GM19395 (cell line): ENCODE data around the gene HS3ST4.

ENCODE experiments used
- ATAC-seq: cut with Tn5 transposase; IDR thresholded peaks from one replicate; pipeline ENCODE4 v1.9.1; 2021; ENCODE audit warnings: mild to moderate bottlenecking, moderate library complexity; ENCODE audit not compliant: unreplicated experiment

HS3ST4 gene

DNA sequence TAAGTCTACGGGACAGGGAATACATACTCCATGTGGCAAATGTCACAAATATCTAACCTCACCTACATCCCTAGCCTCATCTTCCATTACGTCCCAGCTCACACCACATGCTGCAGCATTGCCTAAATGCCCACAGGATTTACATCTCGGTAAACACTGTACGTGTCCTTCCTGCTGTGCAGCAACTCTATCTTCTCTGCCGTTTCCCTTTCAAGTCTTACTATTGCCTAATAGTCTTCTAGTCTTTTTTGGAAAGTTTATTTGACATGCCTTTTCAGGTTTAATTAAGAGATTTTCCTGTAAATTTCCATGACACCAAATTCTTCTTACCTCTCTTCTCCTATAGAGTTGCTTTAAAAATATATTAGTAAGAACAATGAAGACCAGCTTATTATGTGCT, 120.5 kb downstream of the HS3ST4 start:
- ATAC-seq, result no peak

DNA sequence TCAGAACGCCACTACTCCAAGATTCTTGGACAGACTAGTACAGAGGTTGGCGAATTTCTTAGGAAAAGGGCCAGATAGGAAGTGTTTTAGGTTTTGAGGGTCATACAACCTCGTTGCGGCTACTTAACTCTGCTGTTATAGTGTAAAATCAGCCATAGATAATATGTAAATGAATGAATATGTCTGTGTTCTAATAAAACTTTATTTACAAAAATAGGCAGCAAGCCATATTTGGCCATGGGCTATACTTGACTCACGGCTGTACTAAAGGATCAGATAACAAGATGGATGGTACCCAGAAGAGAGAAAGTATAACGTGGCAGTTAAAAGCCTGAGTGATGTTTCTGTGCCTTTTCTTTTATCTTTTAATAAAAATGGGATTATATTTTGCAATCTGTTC, 125.5 kb downstream of the HS3ST4 start:
- no peak for ATAC-seq

DNA sequence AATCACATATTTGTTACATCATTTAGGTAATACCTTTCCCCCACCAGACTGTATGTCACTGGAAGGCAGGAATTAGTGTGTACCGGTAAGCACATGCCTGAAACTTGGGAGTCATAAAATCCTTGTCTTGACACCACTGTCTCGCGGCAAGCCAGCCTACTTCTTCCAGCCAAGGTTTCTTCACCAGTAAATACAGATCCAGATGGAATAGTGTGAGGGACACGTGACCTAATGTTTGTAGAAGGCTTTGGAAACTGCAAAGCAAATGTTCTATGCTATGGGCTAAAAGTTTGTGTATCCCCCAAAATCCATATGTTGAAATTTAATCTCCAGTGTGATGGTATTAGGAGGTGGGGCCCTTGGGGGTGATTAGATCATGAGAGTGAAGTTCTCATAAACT, 126.1 kb downstream of the HS3ST4 start:
- ATAC-seq, result no peak

DNA sequence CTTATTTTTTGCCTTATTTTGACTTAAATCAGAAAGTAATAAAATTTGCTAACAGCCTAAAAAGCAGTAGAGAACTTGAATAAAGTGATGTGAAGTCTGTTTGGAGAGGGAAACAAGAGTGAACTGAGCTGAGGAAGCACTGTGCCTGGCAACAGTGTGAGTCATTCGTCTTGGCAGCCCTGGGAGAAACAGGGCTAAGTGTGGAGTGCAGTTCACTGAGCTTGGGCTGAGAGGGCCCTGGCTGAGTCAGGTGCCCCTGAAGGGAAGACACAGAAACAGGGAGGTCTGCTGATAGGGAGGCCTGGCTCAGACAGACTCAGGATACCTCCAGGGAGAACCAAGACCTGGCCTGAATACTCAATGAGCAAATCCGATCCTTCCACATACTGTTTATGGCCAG, 132.1 kb downstream of the HS3ST4 start:
- ATAC-seq, result no peak

DNA sequence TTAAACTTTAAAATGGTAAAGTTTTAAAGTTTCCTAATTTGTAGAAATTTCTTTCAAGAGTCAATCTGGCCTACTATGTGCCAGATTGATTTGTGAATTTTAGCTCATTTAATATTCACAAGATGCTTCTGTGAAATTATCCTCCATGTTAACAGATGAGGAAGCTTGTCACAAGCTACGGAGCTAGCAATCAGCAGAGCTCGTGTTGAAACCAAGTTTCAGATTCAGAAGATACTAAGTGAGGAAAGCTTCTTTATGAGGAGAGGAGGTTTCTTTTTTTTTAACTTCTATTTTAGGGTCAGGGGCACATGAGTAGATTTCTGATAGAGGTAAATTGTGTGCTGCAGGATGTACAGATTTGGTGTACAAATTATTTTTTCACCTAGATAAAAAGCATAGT, 135.9 kb downstream of the HS3ST4 start:
- ATAC-seq, result no peak

DNA sequence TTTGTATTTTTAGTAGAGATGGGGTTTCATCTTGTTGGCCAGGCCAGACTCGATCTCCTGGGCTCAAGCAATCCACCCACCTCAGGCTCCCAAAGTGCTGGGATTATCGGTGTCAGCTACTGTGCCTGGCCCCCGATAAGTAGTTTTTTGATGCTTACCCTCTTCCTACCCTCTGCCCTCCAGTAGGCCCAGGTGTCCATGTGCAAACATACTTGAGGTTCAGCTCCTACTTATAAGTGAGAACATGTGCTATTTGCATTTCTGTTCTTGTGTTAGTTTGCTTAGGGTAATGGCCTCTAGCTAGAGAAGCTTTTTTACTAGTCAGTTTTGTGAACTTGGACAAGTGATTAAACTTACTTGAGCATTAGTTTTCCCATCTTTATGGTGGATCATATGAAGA, 136.8 kb downstream of the HS3ST4 start:
- no peak for ATAC-seq

DNA sequence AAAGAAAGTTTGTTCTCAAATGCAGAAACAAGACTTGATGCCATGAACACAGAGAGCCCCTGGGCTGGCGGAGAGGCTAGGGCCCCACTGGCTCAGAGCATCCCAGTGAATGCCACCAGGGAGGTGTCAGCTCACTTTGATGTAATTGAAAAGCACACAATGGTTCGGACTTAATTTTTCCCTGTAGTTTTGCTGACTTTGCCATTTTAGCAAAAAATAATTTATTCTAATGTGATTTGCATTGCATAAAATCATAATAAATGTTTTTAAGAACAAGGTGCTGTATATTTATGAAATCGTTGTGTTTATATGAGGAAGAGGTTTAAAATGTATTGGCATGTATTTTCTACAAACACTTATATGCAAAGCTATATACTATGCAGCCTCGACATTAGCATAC, 140.5 kb downstream of the HS3ST4 start:
- ATAC-seq, result no peak

DNA sequence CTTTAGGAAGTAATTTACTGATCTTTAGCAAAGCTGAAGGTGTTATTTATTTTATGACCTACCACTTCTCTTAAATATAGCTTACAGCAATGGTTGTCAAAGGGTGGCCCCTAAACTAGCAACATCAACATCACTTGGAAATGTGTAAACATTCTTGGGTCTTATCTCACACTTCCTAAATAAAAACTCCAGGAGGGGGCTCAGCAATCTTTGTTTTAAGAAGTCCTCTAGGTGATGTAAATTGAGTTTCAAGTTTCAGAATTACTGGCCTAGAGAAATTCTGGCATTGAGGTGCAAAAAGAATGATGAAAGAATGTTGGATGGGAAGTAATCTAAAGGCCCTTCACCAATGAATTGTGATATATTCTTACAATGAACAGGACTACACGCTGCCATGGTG, 142.3 kb downstream of the HS3ST4 start:
- ATAC-seq, result no peak

DNA sequence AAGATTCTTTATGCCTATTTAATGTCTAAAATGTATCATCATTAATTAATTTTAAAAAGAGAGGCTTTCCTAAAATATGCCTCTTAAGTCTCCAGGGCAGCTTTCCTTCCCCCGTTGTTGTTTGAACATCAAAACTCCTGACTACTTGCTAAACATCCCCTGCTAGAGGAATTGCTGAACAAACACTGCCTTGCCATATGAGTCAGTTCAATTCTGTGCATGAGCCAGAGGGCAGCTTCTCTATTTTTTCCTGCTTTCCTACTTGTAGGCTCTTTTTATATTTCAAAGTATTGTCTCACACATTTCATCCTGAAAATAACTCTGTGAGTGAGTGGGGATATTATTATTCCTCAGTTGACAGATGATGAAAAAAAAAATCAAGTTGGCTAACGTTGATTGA, 143.4 kb downstream of the HS3ST4 start:
- no peak for ATAC-seq

DNA sequence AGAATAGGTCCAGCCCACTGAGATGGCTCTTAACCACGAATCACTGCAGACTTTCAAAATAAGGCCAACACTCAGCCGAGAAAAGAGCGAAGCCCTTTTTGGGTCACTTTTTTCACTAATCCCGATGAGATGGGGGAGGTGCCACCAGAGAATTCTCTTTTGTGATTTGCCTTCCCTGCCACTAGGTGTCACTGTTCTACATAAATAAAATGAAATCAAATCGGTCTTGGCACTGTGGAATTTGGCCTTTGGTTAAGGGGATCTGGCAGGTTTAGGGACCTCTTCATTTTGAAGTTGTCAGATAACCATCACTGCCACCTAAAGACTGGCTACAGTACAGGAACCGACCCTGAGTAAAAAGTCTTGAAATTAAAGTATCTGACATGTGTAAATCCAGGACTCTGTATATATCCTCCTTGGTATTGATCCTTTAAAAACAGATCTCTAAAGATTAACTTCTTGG, 147.0 kb downstream of the HS3ST4 start:
- no peak for ATAC-seq

DNA sequence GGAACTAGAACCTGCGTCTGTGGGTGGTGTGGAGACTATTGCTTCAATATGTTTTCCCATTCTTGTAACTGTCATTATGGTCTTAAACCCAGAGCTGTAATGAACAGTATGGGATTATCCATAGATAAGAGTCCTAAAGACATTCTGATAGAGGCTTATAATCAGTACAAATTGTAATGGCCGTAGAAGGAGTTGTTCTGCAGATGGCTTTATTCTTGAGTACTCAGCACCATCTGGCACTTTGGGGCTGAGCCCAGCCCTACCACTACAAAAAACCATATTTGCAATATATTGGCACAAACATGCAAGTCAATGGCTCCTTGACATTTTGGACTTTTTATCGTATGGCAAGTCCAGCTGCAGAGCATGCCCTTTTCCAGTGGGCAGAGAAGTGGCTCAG, 150.0 kb downstream of the HS3ST4 start:
- no peak for ATAC-seq

DNA sequence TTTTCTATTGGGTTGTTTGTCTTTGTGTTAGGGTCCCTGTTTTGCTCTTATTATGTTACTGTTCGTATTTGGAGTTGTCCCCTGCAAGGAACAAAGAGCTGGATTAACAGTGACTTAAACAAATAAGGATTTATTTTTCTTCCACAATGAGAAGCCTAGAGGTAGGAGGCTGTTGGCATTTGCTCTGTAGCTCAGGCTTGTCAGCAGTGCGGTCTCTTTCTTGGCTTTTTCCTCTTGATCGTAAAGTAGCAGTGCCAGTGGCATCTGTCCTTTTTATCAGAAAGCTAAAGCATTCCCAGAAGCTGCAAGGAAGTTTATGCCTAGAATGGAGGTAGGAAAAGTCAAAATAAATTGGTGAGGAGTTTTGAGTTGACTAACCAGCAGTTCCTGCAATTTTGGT, 154.1 kb downstream of the HS3ST4 start:
- ATAC-seq, result no peak

DNA sequence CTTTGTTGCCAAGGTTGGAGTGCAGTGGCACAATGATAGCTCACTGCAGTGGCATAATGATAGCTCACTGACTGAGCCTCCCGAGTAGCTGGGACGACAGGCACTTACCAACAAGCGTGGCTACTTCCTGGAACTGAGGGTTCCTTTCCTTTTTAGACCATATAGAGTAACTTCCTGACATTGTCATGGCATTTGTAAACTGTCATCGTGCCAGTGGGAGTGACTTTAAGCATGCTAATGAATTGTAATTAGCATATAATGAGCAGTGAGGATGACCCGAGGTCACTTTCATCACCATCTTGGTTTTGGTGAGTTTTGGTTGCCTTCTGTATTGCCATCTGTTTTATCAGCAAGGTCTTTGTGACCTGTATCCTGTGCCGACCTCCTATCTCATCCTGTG, 162.4 kb downstream of the HS3ST4 start:
- no peak for ATAC-seq

DNA sequence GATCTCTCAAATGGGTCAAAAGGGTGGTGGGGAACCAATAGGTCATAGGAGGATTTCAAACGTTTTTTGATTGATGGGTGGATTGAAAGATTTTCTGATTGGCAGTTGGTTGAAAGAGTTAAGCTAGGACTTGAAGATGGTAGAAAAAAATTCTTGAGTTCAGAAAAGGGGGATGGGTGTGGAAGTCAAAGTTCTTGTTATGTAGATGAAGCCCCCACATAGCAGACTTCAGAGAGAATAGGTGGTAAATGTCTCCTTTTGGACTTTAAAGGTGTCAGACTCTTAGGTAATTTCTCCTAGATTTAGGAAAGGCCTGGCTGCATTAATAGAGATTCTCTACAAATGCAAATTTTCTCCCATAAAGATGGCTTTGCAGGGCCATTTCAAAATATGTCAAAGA, 163.3 kb downstream of the HS3ST4 start:
- ATAC-seq, result no peak

DNA sequence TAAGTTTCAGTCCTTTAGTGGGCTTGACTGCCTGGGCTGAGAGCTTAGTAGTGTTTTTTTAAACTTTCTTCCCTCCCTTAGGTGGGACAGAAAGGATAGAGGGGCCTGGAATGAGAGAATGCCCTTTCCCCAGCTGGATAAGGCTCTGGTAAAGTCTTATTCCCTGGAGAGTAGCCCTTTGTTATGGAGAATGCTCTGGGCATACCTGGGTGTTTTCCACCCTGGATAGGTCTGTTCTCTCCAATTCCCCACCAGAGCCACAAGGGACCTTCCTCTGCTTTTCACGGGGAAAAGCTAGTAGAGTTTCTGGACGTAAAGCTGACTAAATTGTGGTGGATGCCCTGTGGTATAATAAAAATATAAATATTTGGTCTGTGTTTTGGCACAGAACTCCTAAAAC, 164.1 kb downstream of the HS3ST4 start:
- no peak for ATAC-seq

DNA sequence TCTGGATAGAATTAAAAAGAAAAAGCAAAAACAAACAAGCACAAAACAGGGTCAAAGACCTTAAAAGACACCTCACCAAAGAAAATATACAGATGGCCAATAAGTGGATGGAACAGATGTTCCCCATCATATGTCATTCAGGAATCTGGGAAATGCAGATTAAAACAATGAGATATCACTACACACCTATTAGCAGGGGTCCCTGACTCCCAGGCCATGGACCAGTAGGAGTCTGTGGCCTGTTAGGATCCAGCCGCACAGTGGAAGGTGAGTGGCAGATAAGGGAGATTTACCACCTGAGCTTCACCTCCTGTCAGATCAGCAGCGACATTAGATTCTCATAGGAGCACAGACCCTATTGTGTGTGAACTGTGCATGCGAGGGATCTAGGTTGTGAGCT, 167.9 kb downstream of the HS3ST4 start:
- ATAC-seq, result no peak

DNA sequence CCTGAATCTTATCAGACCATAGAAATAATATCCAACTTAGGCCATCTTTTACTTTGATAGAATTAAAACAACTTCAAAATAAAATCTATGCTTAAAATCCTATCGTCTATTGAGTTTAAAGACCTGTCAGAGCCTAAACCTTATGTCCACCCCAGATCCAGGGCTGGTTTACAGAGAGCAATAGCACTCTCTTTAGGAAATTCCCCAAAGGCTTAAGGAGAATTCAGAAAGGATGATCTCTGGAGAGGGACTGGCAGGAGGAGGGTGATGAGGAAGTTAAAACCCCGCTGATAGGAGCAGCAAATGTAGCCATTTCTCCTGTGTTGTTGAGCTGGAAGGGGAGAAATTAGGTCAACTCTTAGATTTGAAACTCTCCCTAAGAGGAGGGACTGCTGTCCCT, 175.3 kb downstream of the HS3ST4 start:
- ATAC-seq, result no peak

DNA sequence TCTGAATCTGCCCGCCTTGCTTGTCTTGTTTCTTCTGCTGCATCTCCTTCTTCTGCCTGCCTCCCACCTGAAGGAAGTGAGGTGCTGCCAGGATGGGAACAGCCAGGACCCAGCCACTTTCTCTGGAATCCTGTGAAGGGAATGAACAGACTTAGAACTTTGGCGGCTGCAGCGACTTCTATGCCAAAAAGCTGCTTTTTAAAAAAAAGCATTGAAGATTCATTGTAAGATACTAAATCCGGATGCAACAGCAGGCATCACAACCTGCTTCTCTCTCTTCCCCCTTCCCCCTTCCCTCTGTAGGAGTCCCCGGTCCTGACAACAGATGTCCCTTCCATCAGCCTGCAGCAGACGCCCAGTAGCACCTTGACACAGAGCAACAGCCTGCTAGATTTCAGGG, 176.3 kb downstream of the HS3ST4 start:
- no peak for ATAC-seq

DNA sequence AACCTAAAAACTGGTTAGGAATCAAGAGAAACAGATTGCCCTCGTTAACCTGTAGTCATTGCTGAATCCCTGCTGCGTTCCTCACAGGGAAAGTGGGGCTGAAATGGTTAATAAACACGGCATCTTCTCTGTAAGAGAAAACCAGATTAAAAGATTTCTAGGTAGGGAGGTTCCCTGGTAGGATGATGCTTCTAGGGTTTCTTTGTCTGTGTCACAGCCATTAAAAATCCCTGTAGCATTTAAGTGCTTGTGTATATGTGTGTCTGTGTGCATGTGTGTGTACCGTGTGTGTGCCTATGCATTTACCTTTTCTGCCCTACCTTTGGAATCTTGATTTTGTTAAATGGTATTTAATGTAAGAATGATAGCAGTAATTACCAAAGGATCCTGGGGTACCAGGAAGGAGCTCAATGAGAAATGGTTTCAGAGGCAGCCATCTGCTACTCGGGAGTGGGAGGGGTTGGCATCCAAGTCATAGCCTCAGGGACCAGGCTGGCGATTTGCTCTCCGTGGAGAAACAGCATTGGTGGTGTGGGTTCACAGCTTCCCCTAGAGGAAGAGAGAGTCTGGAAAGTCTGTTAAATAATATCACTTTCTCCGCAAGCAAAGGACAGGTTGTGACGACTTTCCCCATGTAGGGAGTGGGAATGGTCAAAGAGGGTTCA, 177.1 kb downstream of the HS3ST4 start:
- no peak for ATAC-seq

DNA sequence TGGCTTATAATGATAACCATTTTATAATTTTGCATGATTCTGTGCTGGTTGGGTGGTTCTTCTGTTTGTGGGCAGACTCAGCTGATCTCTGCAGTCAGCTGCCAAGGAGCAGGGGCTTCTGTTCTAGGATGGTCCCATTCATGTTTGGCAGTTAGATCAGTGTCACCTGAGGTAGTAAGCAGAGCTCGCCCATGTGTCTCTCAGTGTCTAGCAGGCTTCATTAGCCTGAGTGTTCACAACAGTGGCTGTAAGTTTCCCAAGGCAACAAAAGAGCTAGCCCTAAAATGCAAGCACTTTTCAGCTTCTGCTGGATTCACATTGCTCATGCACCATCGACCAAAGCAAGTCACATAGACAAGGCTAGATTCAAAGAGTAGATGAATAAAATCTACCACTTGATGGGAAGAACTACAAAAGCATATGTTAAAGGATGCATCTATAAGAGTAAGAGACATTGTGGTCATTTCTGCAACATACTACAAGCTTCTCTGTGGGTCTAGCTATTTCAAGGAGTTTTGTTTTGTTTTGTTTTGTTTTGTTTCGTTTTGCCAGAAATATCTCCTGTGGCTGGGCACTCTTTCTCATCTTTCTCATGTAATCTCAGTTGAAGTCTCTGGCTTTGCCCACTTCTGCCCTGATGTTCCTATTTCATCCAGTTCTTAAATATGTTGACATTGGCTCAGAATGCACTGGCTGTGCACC, 180.8 kb downstream of the HS3ST4 start:
- ATAC-seq, result no peak

DNA sequence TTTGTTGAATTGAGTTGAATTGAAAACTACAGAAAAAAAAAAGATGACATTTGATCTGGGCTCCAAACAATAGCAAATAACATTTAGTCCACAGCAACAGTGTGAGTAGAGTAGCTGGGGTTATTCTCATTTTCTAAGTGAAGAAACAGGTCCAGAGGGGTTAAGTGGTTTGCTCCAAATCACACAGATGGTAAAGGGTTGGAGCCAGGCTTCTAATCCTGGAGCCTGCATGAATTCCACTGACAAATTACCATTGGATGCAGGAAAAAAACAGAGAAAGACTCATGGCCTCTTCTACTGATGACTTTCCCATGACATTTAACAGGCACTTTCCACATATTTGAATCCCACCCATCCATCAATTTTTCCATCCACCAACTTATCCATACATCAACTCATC, 182.4 kb downstream of the HS3ST4 start:
- ATAC-seq, result no peak

DNA sequence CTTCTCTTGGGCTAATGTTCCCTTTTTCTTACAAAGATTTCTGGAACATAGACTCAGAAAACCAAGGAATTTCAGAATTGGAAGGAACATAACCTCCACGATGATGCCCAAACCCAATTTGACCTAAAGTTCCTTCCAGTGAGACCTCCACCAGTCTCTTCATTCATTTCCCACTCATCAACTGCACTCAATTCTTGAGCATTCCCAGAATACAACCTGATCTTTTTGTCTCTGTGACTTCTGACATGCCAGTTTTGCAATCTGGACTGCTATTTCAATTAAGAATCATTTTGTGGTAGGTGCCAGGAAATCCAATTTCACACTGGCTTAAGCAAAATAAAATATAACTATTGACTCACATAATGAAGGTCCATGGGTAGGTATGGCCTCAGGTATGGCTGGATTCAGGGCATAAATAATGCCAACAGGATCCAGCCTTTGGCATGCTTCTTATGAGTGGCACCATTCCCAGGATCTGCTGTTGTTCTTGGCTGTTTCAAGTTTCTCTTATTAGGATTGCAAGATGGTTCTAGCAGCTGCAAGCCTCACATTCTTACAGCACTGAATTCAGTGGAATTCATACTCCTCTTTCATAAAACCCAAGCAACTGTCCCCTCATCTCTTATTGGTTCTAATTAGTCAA, 184.3 kb downstream of the HS3ST4 start:
- no peak for ATAC-seq
